Frontal cortex (tissue), 4 donors: ENCODE results near the gene SLC22A12. TPM values are rescaled to one million over a fixed set of nuclear protein-coding genes. Genes with fewer than 3 reads are reported as not detected.
"Not testable (repeated sequence)": the region's sequence is repeated elsewhere in the genome, so short reads cannot be mapped to it uniquely, and the experiment has no call there.

ENCODE experiments used
- DNase-seq, 2 donors: peaks; one replicate each; pipeline ENCODE4 v3.0.0; 2012; ENCODE audit warnings: low spot score in 2 of 2
- FAIRE-seq: peaks from 2 replicates; lab custom pipeline; 2012; peaks lifted over from hg19 to GRCh38; lab: Jason Lieb, UNC
- total RNA-seq: library from RNA; depleted of rRNA; stranded (reverse); fragments of >200 nt; gene quantifications from one replicate; pipeline ENCODE4 v1.2.3, GENCODE V29; 2014
- donor health status: control.
- donor health status: control.
- donor health status: control.

Gene SLC22A12
- not detected for total RNA-seq

GRCh38 chr11:64590763-64591221, at the start of gene SLC22A12:
Gene SLC22A12, plus strand, starts transcription at chr11:64591220. Its CDS starts 337 bp downstream, at chr11:64591557.
- FAIRE-seq (no peak), DNase-seq (no peak)

- DNase-seq (no peak), FAIRE-seq (no peak)
Observed at GRCh38 chr11:64542172-64543125, 48.6 kb upstream of the SLC22A12 start.

- FAIRE-seq (no peak), DNase-seq (no peak)
Observed at GRCh38 chr11:64543818-64544217, 47.2 kb upstream of the SLC22A12 start.

GRCh38 chr11:64544616-64545296, 46.3 kb upstream of the SLC22A12 start:
- no peak for FAIRE-seq

GRCh38 chr11:64545619-64546018, 45.4 kb upstream of the SLC22A12 start:
- FAIRE-seq (no peak), DNase-seq (no peak)

More at GRCh38 chr11:64544616-64545296, 46.3 kb upstream of the SLC22A12 start:
- DNase-seq: no peak

GRCh38 chr11:64546176-64546575, 44.8 kb upstream of the SLC22A12 start:
- no peak for FAIRE-seq

GRCh38 chr11:64546600-64546999, 44.4 kb upstream of the SLC22A12 start:
- no peak for DNase-seq

More at GRCh38 chr11:64546176-64546575, 44.8 kb upstream of the SLC22A12 start:
- DNase-seq: no peak

GRCh38 chr11:64549969-64550368, 41.1 kb upstream of the SLC22A12 start:
- no peak for DNase-seq
- FAIRE-seq: no peak

More at GRCh38 chr11:64546600-64546999, 44.4 kb upstream of the SLC22A12 start:
- FAIRE-seq: no peak

- DNase-seq: peak; percentile 63 to 70
- no peak for FAIRE-seq
Observed at GRCh38 chr11:64553554-64554201, 37.3 kb upstream of the SLC22A12 start.

- FAIRE-seq: no peak
Observed at GRCh38 chr11:64556044-64556720, 34.8 kb upstream of the SLC22A12 start.

GRCh38 chr11:64556721-64557250, 34.2 kb upstream of the SLC22A12 start:
- no peak for DNase-seq
- FAIRE-seq: no peak

More at GRCh38 chr11:64556044-64556720, 34.8 kb upstream of the SLC22A12 start:
- no peak for DNase-seq

GRCh38 chr11:64558065-64558745, 32.8 kb upstream of the SLC22A12 start:
- FAIRE-seq (no peak), DNase-seq (no peak)

GRCh38 chr11:64558869-64559268, 32.2 kb upstream of the SLC22A12 start:
- no peak for DNase-seq
- FAIRE-seq: no peak

GRCh38 chr11:64559351-64560138, 31.5 kb upstream of the SLC22A12 start:
- DNase-seq (no peak), FAIRE-seq (no peak)

GRCh38 chr11:64560139-64560771, 30.8 kb upstream of the SLC22A12 start:
- DNase-seq (no peak), FAIRE-seq (no peak)

- no peak for FAIRE-seq
- DNase-seq: no peak
Observed at GRCh38 chr11:64560941-64561340, 30.1 kb upstream of the SLC22A12 start.

- FAIRE-seq, DNase-seq: not testable (repeated sequence)
Observed at GRCh38 chr11:64561429-64561828, 29.6 kb upstream of the SLC22A12 start.
